HG03066 (cell line): ENCODE data around the gene BATF.

Experiments used
- ATAC-seq: cut with Tn5 transposase; IDR thresholded peaks from one replicate; pipeline ENCODE4 v1.9.1; 2021; ENCODE audit warnings: low read depth; ENCODE audit not compliant: unreplicated experiment

The BATF gene

DNA sequence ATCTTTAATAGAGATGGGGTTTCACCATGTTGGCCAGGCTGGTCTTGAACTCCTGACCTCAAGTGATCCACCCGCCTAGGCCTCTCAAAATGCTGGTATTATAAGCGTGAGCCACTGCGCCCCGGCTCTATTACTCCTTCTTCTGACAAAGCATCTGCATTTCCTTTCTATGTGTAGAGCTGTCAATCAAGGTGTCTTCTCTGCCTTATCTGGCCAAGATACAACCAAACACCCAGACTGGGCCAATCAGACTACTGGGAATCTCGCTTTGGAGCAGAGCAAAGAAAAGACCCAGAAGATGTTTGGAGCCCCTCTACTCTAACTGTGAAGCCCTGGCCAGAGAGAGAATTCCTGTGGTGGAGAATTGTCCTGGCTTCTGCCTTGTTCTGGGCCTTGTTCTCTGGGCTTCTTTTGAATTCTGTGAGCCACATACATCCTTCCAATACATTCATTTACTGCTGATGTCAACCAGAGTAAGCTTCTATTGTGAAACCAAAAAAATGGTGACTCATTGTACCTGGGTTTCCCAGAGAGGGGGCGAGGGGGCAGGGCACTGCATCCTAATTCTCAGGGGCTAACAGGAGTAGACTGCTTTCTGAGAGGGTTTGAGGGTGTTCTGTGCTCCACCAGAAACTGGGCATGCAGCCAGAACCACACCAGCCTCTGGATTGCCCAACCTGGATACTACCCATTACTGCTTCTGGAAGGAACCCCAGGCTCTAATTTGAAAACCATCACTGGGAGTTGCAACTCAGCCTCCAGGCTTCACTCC, 37.4 kb downstream of the BATF start:
- ATAC-seq: no peak

DNA sequence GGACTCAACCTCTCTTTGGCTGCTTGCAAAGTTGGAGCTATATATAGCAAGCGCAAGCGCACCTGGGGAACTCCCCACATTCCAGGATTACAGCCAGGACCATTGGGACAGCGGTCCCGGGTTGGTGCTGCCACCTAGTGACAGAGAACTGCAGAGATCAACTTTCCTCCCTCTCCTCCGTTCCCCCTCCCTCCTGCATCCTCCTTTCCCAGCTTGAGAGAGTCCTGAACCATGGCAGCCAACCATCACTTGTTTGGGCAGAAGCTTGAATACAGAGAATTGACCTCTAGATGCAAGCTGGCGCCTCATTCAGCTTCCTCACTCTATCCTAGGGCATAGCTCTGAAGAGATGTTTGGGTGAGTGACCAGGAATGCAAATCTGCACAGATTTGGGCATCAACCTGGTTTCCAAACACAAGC, 38.8 kb downstream of the BATF start:
- no peak for ATAC-seq

DNA sequence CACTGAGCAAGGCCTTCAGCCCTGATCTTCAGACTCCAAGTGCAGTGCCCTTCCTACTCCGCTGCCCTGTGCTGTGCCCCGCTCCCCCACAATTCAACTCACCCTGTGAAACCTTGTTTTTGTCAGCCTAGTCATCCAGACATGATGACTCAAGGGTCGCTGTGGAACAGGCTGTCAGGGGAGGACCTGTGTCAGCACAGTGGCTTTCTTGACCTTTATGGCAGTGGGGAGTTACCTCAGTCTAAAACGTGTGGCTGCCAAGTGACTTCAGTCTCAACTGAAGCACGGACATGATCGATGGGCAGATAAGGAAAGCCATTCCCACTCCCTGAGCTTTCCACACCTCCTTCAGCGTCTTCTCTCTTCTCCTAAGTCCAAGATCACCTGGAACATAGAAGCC, 39.8 kb downstream of the BATF start:
- no peak for ATAC-seq

DNA sequence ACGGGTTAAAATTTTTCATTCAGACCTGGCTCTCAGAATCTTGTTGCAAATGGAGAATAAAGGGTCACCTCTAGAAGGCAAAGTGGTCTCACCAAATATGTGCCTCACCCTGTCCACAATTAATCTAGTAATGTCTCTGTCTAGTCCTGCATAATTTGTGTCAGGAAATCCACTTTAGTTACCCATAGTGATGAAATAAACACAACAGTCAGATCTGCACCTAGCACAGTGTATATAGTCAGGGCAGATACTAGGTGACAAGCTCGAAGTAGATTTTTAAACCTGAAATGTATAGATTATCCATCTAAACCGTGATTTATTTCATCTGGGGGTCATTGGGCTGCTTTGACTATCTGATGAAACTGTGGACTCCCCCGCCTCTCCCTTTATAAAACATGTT, 40.2 kb downstream of the BATF start:
- no peak for ATAC-seq

DNA sequence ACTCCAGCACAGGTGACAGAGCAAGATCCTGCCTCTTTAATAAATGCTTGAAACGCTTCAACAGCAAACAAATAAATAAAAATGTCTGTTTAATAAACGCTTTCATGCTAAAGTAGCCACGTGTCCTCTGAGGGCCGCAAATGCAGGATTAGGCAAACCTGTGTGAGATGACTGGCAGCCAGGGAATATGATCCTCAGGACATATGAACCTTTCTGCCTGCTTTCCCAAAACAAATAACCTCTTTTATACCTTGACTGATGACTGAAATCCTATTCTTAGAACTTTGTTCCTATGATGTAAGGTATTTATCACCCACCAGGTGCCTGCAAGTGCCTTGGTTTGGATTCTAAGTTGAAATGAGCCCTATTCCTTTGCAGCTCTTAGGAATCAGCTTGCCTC, 41.7 kb downstream of the BATF start:
- ATAC-seq: no peak

DNA sequence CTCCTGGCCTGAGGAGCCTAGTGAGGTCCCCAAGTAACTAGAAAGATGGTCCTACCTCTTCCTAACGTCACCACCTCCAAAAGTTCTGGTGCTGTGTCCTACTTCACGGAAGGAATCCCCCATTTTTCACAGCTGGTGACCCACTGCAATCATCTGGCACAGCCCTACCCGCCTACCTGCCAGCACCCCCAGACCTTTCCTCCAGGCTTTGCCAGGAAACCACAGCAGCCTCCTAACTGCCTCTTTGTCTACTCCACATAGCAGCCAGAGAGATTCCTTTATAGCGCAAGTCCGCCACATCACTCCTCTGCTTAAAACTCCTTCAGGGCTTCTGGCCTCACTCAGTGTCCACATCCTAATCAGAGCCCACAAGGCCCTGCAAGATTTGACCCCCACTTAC, 42.8 kb downstream of the BATF start:
- no peak for ATAC-seq

DNA sequence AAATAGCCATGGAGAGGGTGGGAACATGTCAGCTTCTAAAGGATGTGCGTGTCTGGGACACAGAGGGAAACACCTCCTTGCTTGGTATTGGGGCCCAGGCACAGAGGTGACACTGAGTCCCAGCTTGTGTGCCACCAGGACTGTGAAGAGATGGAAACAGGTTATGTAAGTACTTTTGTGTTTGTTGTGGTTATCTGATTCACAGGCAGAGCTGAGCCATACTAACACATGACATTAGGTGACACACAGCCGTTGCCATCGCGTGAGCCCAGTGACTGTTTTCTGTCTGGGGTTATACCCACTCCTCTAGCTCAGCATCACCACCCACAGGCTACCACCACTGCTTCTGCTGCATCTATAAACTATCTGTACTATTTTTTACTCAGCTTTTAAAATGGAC, 44.1 kb downstream of the BATF start:
- ATAC-seq: no peak

DNA sequence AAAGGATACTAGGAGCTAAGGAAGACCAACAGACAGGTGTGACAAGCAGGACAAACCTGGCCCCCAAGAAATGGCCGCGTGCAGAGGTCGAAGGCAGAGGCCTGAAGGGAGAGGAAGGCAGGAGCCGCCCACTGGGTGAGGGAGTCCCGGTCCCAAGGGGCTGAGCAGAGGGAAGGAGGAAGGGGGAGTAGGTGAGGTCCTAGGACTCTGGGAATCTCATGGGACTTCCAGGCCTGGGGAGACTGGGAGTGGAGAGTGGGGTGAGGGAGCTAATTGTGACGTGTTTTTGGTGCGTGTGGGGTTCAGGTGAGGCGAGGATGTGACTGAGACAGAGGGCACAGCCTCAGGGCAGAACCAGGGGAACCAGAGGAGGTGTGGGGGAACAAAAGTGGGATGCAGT, 44.5 kb downstream of the BATF start:
- ATAC-seq: no peak

DNA sequence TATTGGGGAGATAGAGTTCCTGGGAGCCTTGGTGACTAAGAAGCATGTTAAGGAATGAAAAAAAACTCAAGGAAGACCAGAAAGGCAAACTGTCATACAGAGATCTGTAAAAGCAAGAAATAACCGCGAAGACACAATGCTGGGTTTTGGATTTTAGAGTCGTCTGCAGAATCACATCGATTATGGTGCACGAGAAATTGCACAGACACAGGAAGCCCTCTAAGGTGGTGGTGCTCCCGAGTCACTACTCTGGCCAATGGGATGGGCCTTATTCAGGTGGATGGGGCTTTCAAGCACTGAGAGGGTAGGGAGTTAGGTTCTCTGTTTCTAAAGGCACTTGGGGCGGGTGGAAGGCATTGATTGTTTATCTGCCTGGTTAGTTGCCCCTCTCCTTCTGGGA, 45.9 kb downstream of the BATF start:
- no peak for ATAC-seq

DNA sequence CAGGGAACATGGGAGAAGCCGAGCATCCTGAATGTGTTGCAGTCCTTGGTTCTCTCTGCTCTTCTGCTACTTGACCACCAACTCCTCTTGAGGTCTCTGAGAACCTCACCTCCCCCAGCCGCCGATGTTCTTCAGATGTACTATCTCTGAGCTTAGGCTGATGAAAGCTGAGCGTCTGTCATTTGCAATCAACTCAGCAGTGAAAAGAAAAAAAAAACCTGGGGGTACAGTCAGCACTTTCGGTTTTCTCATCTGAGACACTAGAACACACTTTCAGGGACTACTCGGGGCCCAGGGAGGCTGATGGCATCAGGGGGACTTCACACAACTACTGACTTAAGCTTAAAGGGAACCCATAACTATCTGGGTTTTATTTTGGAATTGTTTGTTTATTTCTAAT, 46.5 kb downstream of the BATF start:
- ATAC-seq: no peak

DNA sequence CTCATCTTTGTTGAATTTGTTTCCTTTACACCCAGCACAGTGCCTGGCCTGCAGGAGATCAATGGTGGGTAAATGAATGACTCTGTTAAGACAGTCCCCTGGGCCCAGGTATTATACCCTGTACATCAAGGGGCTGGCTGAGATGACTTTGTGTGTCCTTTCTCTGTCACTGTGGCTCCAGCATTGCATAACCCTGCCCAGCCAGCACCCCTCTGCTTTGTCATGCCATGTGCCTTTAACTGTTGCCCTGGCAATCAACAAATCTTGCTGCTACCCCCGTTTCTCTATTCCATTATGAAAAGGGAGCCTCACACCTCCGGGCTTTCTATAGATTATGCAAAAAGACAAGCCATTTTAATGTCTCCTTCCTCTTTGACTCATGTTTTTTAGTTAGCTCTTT, 48.5 kb downstream of the BATF start:
- ATAC-seq: no peak

DNA sequence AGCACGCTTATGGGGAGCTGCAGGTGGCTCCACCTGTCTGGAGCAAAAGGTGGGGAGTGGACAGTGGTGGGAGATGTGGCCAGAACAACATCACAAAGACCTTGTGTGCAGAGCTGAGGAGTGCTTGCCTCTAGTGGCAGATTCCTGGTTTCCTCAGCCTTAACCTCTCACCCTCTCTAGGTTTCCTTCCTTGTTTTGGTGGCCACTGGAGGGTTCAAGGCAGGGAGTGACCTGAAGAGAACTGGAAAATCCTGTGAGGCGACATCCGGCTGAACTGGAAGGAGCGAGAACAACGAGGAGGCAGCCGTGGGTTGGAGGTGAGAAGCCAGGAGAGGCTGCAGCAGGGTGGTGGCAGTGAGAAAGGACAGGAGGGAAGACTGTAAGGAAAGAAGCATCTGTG, 49.8 kb downstream of the BATF start:
- ATAC-seq: no peak

DNA sequence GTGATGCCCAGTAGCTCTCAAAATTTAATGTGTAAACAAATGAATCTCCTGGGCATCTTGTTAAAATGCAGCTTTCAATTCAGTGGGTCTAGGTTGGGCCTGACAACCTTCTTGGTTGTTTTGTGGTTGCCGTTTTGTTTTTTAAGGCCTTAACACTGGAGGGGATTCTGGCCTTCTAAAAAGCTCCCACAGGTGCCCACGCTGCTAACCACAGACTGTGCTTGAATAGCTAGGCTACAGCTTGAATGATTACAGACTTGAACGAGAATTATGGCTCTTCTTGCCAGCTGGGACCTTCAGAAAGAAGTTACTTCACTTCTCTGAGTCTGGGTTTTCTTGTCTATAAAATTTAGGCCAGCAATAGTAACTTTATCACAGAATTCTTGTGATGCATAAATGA, 54.8 kb downstream of the BATF start:
- ATAC-seq: no peak

DNA sequence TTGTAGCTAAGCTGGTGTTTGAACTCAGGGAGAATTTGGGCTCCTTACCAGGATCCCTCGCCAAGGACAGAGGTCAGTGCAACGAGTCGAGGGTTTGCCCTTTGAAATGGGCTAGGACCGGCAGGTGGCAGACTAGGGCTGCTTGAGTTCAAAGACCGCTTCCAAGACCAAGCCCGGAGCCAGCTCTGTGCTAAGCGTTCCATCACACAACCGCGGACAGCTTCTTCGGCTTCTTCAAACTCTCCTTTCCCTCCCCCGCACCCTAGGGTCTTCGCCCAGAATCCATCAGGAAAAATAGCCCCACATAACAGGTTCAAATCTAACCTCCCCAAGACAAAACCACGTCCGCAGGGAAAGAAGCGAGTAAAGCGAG, 55.4 kb downstream of the BATF start:
- peak; percentile 77 for ATAC-seq

DNA sequence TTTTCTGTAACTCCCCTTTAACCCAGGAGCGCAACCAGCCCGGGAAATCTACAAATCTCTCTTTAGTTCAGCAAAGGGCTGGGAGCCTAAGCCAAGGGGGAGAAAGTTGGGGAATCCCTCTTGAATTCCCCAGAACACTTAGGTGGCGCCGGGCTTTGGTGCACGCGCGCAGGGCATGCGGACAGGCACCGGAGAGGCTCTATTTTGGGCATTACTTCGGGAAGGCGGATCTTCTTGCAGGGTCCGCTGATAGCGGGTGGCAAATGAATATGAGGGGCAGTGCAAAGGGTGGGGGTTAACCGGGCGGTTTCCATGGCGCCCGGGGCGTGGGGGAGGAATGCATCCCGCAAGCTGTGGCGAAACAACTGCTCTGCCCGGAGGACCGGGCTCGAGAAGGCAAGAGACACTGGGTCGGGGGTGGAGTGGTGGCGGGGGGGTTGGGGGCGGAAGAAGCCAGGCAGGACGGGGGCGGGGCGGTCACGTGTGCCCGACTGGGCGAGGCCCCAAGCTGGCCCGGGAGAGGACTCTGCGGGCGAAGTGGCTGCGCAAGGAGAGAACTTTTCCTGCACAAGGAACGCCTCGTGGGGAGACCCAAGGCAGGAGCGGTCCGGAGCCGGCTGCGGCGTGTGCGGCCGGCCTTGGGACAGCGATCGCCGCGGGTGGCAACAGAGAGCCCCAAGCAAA, 56.0 kb downstream of the BATF start, which contains the start of gene FLVCR2:
Gene FLVCR2 (plus strand): TSS at position 519 of the 684 bp plus-strand sequence. CDS start 353 bp downstream, outside the sequence.
- ATAC-seq: peak; percentile 27

DNA sequence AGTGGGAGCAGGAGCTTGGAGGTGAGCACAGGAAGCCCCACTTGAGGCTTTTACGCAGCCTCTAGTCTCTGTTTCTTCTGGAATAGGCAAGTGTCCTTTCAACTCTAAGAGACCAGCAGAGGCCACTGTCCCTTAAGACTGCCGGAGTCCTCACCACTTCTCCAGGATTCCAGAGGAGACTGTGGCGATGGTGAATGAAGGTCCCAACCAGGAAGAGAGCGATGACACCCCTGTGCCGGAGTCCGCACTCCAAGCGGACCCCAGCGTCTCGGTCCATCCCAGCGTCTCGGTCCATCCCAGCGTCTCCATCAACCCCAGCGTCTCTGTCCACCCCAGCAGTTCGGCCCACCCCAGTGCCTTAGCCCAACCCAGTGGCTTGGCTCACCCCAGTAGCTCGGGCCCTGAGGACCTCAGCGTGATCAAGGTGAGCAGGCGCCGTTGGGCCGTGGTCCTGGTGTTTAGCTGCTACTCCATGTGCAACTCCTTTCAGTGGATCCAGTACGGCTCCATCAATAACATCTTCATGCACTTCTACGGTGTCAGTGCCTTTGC, 56.6 kb downstream of the BATF start:
- no peak for ATAC-seq

DNA sequence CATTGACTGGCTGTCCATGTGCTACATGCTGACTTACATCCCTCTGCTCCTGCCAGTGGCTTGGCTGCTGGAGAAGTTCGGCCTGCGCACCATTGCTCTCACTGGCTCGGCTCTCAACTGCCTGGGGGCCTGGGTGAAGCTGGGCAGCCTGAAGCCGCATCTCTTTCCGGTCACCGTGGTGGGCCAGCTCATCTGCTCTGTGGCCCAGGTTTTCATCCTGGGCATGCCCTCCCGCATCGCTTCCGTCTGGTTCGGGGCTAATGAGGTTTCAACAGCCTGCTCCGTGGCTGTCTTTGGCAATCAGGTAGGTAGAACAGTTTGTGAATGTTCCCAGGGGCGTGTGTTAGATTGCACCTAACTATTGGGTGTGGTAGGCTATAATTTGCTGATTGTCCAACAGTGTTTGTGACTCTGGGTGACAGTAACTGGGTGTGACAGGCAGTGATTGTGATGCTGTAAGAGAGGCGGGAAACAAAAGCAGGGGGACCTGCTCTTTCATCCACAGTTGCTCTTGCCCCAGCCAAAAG, 57.1 kb downstream of the BATF start:
- ATAC-seq: no peak

DNA sequence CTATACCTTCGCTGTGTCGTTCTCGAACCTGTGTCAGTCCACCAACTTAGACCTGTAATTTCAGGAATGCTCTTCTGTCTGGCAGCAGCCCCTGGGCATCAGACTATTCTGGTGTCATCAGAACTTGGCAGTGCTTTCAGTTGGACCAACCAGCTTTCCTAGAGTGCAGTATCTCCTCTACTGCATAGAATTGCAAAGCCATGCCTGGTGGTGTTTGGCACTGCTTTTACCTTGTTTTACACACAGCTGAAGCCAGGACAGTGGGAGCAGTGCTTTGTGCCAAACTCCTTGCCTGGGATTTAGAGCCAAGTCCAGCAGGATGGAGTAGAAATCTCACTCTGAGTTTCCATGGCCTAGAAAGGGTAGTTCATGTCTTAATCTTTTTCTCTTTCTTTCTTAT, 57.6 kb downstream of the BATF start:
- no peak for ATAC-seq

DNA sequence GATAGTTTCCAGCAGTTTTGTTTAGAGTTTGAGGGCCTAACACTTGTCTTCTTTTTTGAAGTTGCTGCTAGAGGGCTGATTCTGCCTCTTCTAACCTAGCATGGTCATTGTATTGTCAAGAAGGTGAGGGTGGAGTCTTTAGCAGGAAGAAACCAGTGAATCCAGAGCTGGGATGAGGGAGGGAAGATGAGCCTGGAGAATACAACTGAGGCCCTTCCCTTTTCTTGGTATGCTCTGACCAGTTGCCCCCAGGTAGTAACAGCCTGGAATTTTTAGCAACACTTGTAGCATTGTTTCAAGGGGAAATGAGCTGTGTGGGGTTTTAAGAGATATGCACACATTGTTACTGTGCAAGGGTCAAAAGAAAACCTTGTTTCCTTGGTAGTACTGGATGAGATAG, 65.1 kb downstream of the BATF start:
- no peak for ATAC-seq

DNA sequence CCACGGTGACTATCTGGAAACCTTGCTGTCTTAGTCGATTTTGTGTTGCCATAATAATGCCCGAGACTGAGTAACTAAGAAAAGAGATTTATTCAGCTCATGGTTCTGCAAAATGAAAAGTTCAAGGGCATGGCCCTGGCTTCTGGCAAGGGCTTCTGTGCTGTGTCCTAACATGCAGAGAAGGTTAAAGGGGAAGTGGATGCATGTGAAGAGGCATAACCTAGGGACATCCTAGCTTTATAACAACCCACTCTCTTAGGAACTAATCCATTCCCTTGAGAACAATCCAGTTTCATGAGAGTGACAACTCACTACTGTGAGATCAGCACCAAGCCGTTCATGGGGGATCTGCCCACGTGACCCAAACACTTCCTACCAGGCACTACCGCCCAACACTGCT, 67.7 kb downstream of the BATF start:
- ATAC-seq: no peak

DNA sequence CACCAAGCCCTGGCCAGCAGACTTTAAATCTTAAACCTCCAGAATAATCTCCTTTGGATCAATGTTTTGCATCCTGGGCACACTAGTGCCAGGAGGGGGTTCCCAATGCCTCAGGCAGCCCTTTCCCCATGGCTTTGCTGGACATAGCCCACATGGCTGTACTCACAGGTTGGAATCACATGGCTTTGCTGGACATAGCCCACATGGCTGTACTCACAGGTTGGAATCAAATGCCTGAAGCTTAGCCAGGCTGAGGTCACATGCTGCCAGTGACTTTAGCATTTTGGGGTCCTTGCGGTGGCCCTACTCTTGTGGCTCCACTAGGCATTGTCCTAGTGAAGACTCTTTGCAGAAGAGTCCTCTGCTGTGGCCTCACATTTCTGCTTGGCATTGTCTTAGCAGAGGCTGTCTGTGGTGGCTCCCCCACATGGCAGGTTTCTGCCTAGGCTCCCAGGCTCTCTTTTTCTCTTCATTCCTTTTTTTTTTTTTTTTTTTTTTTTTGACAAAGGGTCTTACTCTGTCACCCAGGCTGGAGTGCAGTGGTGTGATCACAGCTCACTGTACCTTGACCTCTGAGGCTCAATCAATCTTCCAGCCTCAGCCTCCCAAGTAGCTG, 69.2 kb downstream of the BATF start:
- no peak for ATAC-seq
